ENCODE measurements around the gene GP1BB.

GRCh38 chr22:19707347-19708290 lies 15.7 kb upstream of the GP1BB start:
- no peak for TF ChIP-seq POLR2A (IDR thresholded peaks at IDR 0.05)
- TF ChIP-seq CTCF (IDR thresholded peaks at IDR 0.05 in 4 of 5, conservative IDR thresholded peaks at IDR 0.05 in 1 of 5): no peak
